NCI-H146 treated with DMSO at 0.1 percent for 48 hours (cell line): Measurements from ENCODE around the gene FCSK.
"Not testable (repeated sequence)": the region's sequence is repeated elsewhere in the genome, so short reads cannot be mapped to it uniquely, and the experiment has no call there.

Experiments
- DNase-seq: peaks from one replicate; lab custom pipeline; 2025; ENCODE audit not compliant: unreplicated experiment; lab: John Stamatoyannopoulos, UW

FCSK gene

DNA sequence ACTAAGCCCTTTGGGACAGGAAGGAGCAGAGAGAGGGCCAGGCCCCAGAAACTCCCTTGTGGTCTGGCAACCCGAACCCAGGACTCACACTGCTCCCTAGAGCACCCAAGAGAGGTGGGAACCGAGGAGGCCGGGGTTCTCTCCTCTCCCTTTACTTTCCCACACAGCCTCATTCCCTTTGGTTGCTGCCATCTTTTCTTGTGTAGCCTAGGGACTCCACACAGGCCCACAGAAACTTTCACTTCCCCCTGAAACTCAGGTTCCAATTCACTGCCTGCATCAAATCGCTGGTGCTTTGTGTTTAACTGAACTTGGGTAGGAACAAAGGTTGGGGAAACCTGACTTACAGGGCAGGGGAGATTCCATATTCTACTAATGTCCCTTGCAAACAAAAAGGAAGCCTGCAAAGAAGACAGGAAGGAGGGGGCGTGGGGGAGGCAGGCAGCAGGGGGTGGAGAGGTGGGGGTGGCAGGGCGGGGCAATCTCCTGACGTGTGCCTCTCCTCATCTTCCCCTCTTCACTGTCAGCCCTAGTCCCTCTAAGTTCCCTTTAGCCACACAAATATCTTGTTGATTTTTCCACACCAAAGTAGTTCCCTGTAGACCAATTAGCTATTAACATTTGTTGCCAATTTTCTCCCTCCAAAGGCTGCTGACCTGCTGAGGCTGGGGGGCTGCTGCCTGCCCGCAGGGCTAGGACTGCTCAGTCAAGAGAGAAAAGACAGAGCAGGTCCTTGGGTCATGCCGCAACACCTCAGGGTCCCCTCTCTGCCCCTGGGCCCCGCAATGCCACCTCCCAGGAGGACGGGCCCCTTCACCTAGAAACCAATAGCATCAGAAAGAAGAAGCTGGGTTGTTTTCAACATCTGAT lies 23.5 kb upstream of the FCSK start:
- DNase-seq, result no peak

DNA sequence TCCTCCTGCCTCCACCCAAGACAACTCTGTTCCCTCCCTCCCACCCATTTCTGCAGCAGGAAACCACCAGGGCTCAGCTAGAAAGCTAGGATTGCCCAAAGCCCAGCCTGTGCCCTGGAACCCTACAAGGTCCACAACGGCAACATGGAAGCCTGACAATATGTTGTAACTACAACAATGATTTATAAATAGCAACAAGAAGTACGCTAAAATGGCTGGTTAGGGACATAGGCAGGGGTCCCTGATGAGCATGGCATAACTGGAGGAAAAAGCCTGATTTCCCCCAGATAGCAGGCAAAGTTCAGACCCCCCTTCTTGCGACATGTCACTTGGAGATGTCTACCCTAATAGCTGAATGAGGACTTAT lies 22.1 kb upstream of the FCSK start:
- no peak for DNase-seq

DNA sequence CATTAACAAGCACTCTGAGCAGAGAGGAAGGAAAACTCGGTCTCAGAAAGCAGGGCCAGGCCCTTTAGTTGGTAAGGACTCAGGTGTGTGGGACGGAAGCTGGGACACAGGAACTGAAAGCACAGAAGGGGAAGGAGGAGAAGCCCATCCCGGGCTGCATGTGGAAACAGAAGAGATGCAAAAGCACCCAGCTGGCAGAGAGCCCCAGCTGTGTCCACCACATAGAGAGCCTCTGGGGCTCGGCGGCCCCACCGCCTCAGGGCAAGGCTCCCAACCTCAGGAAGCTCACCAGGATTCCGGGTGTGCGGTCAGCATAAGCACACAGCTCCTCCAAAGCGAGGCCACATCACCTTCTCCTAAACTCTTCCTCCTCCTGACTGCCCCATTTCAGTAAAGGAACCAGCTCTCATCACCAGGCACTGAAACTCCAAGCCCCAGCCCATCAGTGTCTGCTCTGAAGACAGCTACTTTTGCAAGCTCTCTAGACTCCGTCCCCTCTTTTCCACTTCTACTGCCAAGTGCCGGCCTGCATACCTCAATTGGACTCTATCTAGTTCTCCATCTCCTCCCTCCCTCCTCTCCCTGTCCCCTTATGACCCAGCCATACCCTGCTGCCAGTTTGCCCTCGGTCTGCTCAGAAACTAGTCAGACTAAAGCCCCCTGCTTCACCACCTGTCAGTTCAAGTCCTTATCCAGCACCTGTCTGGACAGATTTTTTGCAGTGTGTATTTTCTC lies 21.5 kb upstream of the FCSK start:
- DNase-seq, result no peak

DNA sequence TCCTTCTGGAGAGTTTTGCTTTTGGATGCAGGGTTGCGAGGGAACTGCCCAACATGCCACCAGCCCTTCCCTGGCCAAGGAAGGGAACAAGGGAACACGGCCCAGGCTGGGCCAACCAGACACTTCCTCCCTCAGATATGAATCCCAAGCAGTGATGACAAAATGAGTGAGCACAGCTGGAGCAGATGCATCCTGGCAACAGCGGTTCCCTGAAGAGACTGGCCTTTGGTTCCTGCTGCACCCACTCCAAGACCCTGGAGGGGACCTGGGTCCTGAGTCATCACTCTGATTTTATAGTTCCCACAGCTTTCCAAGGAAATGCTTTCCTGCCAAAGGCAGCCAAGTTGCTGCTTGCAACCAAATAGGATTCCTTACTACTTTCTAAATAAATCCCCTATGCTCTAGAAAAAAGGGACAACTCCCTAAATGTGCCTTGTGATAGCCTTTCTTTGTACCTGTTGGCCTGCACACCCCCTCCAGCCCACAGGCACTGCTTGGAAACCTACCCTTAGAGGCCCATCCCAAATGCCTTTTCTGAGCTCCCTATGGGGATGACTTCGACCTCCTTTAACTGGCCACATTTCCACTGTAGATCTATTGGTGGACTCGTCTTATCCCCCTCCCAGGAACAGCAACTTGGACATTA lies 20.8 kb upstream of the FCSK start:
- no peak for DNase-seq

DNA sequence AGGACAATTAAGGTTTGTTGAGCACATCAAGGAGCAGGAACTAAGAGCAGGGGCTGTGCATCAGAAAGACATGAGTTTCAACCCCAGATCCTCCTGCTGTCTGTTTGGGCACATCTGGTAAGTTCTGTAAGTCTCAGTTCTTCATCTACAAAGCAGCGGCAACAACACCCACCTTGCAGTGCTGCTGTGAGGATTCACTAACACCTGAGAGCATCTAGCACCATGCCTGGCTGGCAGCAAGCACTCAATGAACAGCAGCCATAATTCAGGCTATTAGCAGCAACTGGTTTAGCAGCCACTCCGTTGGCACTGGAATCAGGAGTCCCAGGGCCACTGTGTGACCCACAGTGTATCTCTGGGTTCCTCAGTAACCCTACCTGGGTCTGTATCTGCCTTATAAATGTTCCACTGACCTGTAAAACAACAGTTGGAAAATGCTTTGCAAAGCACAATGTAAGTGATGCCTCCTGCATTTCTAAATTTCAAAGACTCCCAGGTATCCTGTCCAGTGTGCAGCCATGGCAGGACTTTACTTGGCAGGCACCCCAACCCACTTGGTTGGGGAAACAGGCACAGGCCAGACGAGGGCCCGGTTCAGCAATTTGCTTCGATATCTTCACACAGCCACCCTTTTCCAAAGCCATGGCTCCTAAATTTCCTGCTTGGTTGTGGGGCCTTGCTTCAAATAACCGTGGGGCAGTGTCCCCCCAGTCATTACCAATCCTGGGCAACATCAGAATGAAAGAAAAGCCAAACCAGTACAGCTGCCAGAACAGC lies 19.7 kb upstream of the FCSK start:
- DNase-seq, result no peak

DNA sequence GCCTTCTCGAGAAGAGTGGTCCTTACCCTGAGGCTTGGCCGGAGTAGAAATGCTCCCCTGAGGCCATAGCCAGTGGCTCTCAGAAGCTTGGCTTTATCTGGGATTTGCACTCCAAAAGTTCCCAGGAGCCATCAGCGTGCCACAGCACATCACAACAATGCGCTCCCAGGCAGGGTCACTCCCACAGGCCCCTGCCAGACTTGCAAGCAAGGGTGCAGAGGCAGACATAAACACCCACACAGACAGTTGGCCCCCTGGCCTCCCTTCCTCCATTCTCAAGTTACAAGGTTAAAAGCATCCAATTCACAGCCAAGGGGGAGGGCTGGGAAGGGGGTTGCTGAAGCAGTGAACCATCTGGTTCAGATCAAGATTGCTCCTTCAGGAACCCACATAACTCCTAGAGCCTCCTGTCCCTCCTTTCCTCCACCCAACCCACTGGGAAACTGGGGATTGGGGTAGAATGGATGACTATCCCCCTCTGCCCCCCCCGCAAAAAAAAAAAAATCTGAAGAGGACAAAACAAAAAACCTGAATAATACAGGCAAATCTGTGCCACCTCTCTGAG lies 17.3 kb upstream of the FCSK start:
- no peak for DNase-seq

DNA sequence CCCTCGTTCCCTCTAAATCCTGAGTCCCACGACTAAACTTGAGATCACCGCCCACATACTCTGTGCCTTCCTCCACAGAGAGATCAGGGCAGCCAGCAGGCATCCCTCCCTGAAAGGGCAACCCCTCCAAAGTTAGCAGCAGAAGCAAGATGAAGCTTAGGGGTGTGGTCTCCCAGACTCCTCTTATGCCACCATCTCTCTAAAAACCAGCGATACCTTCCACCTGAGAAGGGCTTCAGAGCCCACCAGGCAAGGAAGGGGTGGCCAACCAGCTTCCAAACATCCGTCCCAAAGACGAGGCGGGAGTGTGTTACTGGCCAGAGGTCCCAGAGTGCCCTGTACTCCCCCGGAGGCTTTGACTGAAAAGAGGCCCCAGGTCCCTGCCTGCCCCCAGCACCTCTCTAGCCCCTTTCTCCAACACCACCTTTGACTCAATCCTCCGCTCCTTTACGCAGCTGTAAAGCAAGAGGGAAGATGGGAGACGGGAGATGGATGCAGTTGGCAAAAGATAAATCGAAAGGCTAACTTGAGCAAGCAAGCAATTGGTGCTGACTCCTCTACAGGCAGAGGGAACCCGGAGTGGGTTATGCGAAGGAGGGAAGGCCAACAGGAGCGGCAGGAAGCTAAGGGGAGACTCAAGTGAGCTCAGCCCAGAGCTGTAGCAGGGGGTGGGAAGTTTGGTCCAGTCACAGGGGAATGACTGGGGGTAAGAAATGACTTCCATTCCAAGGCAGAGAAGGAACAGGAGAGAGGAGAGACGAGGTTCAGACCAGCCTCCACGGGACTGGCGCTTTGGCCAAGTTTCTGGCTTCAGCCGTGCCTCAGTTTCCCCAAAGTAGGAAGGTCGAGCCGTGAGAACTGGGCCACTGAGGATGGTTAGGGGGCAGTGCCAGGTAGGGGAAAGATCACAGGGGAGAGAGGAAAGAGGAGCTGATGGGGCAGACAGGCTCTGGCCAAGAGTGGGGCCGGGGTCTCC lies 16.5 kb upstream of the FCSK start:
- no peak for DNase-seq

DNA sequence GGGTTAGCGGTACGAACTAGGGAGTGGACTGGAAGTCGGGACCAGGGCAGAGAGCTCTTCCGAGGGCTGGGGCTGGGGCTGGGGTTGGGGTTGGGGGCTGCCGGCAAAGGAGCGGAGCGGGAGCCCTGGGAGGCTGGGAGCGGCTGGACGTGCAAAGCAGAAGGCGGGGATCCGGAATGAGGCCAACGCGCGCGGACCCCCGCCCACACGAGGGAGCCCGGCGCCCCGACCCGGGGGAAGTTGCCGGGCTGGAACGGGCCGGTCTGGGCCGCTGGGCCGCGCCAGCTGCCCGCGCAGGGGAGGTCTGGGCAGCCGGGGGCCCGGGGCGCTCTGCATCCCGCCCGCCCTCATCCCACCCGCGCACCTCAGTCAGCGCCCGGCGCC lies 15.8 kb upstream of the FCSK start:
- no peak for DNase-seq

DNA sequence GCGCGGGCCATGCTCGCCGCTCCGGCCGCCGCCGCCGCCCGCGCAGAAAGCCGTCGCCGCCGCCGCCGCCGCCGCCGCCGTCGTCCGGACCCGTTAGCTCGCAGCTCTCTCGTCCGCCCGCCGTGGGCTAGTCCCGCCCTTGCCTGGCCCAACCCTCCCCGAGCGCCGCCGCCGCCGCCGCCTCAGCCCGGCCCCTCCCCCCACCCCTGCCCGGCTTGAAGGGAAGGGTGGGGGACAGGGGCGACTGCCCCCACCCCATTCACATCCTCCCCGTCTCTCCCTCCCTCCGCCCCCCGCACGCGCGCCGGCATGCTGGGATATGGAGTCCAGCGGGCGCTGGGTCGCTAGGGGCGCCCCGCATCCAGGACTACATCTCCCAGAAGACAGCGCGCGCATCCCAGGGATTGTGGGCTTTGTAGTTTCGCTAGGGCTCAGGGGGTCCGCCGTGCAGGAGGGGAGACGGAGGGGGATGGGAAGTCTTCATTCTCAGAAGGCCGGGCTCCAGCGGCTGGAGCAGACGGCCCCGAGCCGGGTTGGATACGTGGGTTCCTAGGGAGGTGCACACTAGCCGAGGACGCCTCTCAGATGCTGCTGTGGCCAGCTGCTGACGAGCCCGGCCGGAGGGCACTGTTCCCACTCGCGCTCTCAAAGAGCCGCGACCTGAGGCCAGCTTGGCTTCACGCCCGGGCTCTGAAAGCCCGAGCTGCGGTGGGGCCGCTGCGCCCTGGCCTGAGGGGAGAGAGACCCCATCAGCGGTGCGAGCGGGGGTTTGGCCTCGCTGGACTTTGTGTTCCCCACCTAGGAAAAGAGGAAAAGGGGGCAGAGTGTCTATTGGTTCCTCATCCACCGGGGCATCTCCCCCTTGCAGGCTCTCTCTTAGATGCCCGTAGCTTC lies 15.2 kb upstream of the FCSK start, which contains the start of gene ST3GAL2:
Gene ST3GAL2 (minus strand): TSS at position 132 of the 894 bp plus-strand sequence. CDS start 40,570 bp downstream, outside the sequence.
- DNase-seq, result peak; percentile 70

DNA sequence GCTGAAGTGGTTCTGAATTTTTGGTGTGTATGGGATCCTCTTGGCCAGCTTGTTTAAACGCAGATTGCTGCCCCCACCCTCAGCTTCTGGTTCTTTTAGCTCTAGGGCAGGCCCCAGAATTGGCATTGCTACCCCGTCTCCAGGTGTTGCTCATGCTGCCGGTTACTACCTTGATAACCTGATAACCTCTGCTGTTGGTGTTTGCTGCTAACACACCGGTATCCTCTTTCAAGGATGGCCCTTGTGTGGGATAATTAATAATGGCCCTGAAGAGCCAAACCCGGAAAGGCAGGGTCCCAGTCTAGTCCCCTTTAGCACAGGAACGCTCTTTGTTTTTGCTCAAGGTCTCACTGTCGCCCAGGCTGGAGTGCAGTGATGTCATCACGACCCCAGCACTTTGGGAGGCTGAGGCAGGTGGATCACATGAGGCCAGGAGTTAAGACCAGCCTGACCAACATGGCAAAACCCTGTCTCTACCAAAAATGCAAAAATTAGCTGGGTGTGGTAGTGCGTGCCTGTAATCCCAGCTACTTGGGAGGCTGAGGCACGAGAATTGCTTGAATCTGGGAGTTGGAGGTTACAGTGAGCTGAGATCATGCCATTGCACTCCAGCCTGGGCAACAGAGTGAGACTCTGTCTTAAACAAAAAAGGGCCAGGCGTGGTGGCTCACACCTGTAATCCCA lies 14.2 kb upstream of the FCSK start:
- DNase-seq, result peak; percentile 38

DNA sequence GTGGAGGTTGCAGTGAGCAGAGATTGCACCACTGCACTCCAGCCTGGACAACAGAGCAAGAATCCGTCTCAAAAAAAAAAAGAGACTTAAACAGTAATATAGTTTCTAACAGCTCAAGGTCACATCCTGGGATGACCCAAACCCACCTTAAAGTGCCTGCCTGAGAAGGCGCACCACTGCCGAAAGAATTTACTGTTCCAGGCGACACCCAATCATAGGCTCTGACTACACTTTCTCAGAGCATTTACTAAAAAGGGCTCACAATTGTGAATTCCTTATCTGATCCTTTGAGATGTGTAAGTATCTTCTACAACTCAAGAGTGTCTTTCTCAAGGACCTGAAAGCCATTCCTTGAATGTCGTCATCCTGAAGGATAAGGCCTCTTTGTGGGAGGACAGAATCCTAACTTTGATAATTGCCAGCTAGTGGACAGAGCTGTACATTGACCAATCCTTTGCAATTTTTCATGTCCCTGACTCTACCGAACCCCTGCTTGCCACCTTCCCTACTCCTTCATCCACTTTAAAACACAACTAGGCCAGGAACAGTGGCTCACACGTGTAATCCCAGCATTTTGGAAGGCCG lies 12.9 kb upstream of the FCSK start:
- DNase-seq, result no peak

DNA sequence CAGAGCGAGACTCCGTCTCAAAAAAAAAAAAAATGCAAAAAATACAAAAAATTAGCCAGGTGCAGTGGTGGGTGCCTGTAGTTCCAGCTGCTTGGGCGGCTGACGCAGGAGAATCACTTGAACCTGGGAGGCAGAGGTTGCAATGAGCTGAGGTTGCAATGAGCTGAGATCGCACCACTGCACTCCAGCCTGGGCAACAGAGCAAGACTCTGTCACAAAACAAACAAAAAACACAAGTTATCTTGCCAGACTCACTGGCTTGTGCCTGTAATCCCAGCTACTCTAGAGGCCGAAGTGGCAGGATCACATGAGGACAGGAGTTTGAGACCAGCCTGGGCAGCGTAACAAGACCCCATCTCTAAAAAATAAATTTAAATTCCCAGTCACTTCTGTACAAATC lies 12.1 kb upstream of the FCSK start:
- no peak for DNase-seq

DNA sequence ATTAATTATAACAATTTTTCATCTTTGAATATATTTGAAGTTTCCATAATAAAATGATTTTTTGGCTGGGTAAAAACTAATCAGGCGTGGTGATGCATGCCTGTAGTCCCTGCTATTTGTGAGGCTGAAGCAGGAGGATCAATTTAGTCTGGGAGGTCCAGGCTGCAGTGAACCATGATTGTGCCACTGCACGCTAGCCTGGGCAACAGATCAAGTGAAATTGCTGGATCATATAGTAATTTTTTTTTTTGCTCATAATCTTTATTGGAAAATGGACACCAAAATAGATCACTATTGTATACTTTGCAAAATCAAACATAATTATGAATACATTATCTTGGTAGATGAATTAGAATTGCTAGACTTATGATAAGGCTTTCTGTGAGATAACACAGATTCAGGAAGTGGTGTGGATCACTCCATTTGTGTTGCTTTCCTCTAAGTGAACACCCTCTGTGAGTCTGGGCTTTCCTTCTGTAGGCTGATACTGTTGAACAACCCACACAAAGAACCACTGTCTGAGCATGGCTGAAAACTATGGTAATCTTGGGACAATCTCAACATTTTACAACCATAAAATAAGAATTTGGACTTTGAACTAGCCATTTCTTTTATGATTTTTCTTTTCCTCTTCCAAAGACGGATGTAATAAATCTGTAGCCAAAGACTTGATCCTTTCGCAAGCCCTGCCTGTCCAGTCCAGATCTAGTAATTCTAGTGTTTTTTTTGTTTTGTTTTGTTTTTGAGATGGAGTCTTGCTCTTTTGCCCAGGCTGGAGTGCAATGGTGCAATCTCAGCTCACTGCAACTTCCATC lies 9.9 kb upstream of the FCSK start:
- no peak for DNase-seq

DNA sequence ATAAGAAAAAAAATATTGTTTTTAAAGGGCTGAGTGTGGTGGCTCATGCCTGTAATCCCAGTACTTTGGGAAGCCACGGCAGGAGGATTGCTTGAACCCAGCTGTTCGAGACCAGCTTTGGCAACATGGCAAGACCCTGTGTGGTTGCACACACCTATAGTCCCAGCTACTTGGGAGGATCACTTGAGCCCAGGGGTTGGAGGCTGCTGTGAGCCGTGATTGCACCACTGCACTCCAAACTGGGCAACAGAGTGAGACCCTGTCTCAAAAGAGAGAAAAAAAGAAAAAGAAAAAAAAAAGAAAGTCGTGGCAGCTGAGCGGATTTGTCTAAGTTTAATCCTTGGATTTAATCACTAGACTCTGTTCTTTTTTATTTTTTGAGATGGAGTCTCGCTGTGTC lies 6.3 kb upstream of the FCSK start:
- no peak for DNase-seq

DNA sequence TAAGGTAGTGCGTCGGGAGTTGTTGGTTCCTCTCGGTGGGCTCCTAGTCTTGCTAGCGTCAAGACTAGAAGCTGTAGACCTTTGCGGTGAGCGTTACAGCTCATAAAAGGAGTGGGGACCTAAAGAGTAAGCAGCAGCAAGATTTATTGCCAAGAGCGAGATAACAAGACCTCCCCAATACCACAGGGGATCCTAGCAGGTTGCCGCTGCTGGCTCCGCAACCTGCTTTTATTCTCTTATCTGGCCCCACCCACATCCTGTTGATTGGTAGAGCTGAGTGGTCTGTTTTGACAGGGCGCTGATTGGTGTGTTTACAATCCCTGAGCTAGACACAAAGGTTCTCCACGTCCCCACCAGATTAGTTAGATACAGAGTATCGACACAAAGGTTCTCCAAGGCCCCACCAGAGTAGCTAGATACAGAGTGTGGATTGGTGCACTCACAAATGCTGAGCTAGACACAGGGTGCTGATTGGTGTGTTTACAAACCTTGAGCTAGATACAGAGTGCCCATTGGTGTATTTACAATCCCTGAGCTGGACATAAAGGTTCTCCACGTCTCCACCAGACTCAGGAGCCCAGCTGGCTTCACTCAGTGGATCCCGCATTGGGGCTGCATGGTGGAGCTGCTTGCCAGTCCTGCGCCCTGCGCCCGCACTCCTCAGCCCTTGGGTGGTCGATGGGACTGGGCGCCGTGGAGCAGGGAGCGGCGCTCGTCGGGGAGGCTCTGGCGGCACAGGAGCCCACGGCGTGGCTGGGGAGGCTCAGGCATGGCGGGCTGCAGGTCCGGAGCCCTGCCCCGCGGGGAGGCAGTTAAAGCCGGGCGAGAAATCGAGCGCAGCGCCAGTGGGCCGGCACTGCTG lies 4.0 kb upstream of the FCSK start:
- not testable (repeated sequence) for DNase-seq

DNA sequence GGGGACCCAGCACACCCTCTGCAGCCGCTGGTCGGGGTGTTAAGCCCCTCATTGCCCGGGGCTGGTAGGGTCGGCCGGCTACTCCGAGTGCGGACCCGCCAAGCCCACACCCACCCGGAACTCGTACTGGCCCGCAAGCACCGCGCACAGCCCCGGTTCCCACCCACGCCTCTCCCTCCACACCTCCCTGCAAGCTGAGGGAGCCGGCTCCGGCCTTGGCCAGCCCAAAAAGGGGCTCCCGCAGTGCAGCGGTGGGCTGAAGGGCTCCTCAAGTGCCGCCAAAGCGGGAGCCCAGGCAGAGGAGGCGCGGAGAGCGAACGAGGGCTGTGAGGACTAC lies 3.4 kb upstream of the FCSK start:
- DNase-seq, result not testable (repeated sequence)
